Body of pancreas (tissue), 4 donors: Measurements from ENCODE around the gene RFX1.

Experiments
- CTCF ChIP-seq, 7 experiments: fragments of 450-650 bp in 4 of 7; fragments of 200-600 bp in 3 of 7; sonication (generic) in 3 of 7; IDR thresholded peaks; one replicate each; pipeline ENCODE4 v1.5.1; 2016 to 2019; ENCODE audit warnings: antibody characterized with exemption in 7 of 7
- POLR2A ChIP-seq, 3 donors: fragments of 450-650 bp; IDR thresholded peaks; one replicate each; pipeline ENCODE4 v1.6.1; 2016; ENCODE audit warnings: antibody characterized with exemption in 3 of 3, mild to moderate bottlenecking in 2 of 3

GRCh38 chr19:14054099-14054498 lies 48.0 kb upstream of the RFX1 start:
- TF ChIP-seq CTCF (IDR thresholded peaks at IDR 0.05) (no peak), POLR2A (IDR thresholded peaks at IDR 0.05) (no peak)
